RWPE2 (cell line): ENCODE data around the gene MAPKBP1.
"Not testable (repeated sequence)": the region's sequence is repeated elsewhere in the genome, so short reads cannot be mapped to it uniquely, and the experiment has no call there.

ENCODE experiments used
- ATAC-seq: fragments of 200-7000 bp; cut with Tn5 transposase; 3 replicates; pipeline ENCODE4 v1.9.1; 2021; ENCODE audit warnings: low read depth
- DNase-seq: peaks from one replicate; pipeline ENCODE4 v3.0.0-alpha.2; 2020; ENCODE audit warnings: low spot score
- H3K27ac ChIP-seq: fragments of 450-650 bp; 2 replicates; pipeline ENCODE4 v1.5.1; 2017; ENCODE audit warnings: mild to moderate bottlenecking; ENCODE audit not compliant: poor library complexity, severe bottlenecking
- H3K27me3 ChIP-seq: fragments of 250-450 bp; sonication (Bioruptor Pico); 2 replicates; pipeline ENCODE4 v1.5.1; 2021; ENCODE audit warnings: mild to moderate bottlenecking, moderate library complexity; ENCODE audit not compliant: insufficient read depth, poor library complexity, severe bottlenecking
- H3K36me3 ChIP-seq: fragments of 250-450 bp; sonication (Bioruptor Pico); 2 replicates; pipeline ENCODE4 v1.5.1; 2020; ENCODE audit warnings: low read depth, mild to moderate bottlenecking, moderate library complexity
- H3K4me1 ChIP-seq: fragments of 250-450 bp; sonication (Bioruptor Pico); 2 replicates; pipeline ENCODE4 v1.5.1; 2021; ENCODE audit warnings: mild to moderate bottlenecking, moderate library complexity; ENCODE audit not compliant: insufficient read depth, poor library complexity, severe bottlenecking
- H3K4me3 ChIP-seq: fragments of 250-450 bp; sonication (Bioruptor Pico); 2 replicates; pipeline ENCODE4 v1.5.1; 2021; ENCODE audit warnings: mild to moderate bottlenecking, moderate library complexity; ENCODE audit not compliant: severe bottlenecking
- H3K9me3 ChIP-seq: fragments of 250-450 bp; sonication (Bioruptor Pico); 2 replicates; pipeline ENCODE4 v1.5.1; 2021; ENCODE audit warnings: mild to moderate bottlenecking, moderate library complexity; ENCODE audit not compliant: severe bottlenecking
- CTCF ChIP-seq: fragments of 450-650 bp; IDR thresholded peaks from one replicate; pipeline ENCODE4 v1.5.1; 2017; ENCODE audit warnings: mild to moderate bottlenecking, moderate library complexity; ENCODE audit not compliant: poor library complexity, severe bottlenecking

MAPKBP1 gene

GRCh38 chr15:41827880-41828806 lies 53.9 kb downstream of the MAPKBP1 start, which contains the start of gene JMJD7:
Gene JMJD7 (plus strand): TSS chr15:41828092. CDS start chr15:41828125, 33 bp downstream.
- Histone ChIP-seq H3K36me3 (peaks cover 25% of the 10 kb centered on the region), H3K9me3 (no peaks in the 10 kb centered on the region), H3K27ac (peak within 1 kb of the TSS; percentile 53), H3K4me3 (peak within 1 kb of the TSS; percentile 78), H3K4me1 (peaks cover 30% of the 10 kb centered on the region), H3K27me3 (no peaks in the 10 kb centered on the region)
- no peak for TF ChIP-seq CTCF
- peak; percentile 65 for ATAC-seq
- peak; percentile 98 for DNase-seq

- peak overlapping the region; percentile 53 for H3K27ac ChIP-seq
- H3K36me3 ChIP-seq: peaks cover 19% of the 10 kb centered on the region
- H3K27me3 ChIP-seq: no peaks in the 10 kb centered on the region
- no peak for DNase-seq
- no peak for TF ChIP-seq CTCF
- peak; percentile 1; the same call in 2 of the 3 replicates for ATAC-seq
- peak overlapping the region; percentile 78 for H3K4me3 ChIP-seq
- no peaks in the 10 kb centered on the region for H3K9me3 ChIP-seq
- peaks cover 37% of the 10 kb centered on the region for H3K4me1 ChIP-seq
Observed at GRCh38 chr15:41828807-41829141, 54.5 kb downstream of the MAPKBP1 start.

GRCh38 chr15:41829959-41830646 lies 55.8 kb downstream of the MAPKBP1 start:
- Histone ChIP-seq H3K27ac (peak overlapping the region; percentile 53), H3K9me3 (no peaks in the 10 kb centered on the region), H3K27me3 (no peaks in the 10 kb centered on the region), H3K36me3 (peaks cover 12% of the 10 kb centered on the region), H3K4me3 (no peak overlapping the region), H3K4me1 (peaks cover 38% of the 10 kb centered on the region)
- DNase-seq (no peak), ATAC-seq (no peak)
- TF ChIP-seq CTCF: no peak

GRCh38 chr15:41831291-41831690 lies 57.0 kb downstream of the MAPKBP1 start:
- H3K4me3 ChIP-seq, DNase-seq, H3K9me3 ChIP-seq, ATAC-seq, H3K27me3 ChIP-seq: not testable (repeated sequence)
- Histone ChIP-seq H3K27ac (peak overlapping the region; percentile 80), H3K36me3 (peaks cover 12% of the 10 kb centered on the region), H3K4me1 (peaks cover 38% of the 10 kb centered on the region)

GRCh38 chr15:41832208-41832607 lies 57.9 kb downstream of the MAPKBP1 start:
- Histone ChIP-seq H3K27me3 (no peaks in the 10 kb centered on the region), H3K4me1 (peaks cover 38% of the 10 kb centered on the region)

More at GRCh38 chr15:41832208-41832607, 57.9 kb downstream of the MAPKBP1 start:
- no peak for TF ChIP-seq CTCF
- Histone ChIP-seq H3K9me3 (no peaks in the 10 kb centered on the region), H3K4me3 (no peak overlapping the region), H3K27ac (peak overlapping the region; percentile 80), H3K36me3 (peaks cover 12% of the 10 kb centered on the region)
- no peak for ATAC-seq
- no peak for DNase-seq
